Keratinocyte (primary cell): ENCODE results near the gene ZNF503. TPM values are rescaled to one million over a fixed set of nuclear protein-coding genes. Genes with fewer than 3 reads are reported as not detected.

Source experiments
- DNase-seq: peaks from one replicate; pipeline ENCODE4 v3.0.0-alpha.2; 2011; ENCODE audit warnings: low read depth, missing footprints, low spot score
- FAIRE-seq: peaks from 2 replicates; lab custom pipeline; 2011; peaks lifted over from hg19 to GRCh38; lab: Jason Lieb, UNC
- H2AFZ ChIP-seq: 2 replicates; pipeline ENCODE4 v1.6.0; 2012; ENCODE audit warnings: low read length, control low read depth, inconsistent platforms; ENCODE audit not compliant: control insufficient read depth
- H3K27ac ChIP-seq: 2 replicates; pipeline ENCODE4 v1.5.1; 2011; ENCODE audit warnings: low read length; ENCODE audit not compliant: control insufficient read depth, insufficient read depth
- H3K27me3 ChIP-seq: 3 replicates; pipeline ENCODE4 v1.6.0; 2011; ENCODE audit warnings: low read length; ENCODE audit not compliant: control insufficient read depth, insufficient read depth; ENCODE audit errors: extremely low read depth
- H3K36me3 ChIP-seq, 2 experiments: 2 replicates in 1 of 2; 3 replicates in 1 of 2; pipeline ENCODE4 v1.5.1; 2011; ENCODE audit warnings: low read length in 2 of 2, mild to moderate bottlenecking in 1 of 2; ENCODE audit not compliant: control insufficient read depth in 2 of 2, insufficient read depth in 2 of 2; ENCODE audit errors: extremely low read depth in 1 of 2
- H3K4me1 ChIP-seq: 3 replicates; pipeline ENCODE4 v1.5.1; 2011; ENCODE audit warnings: low read length; ENCODE audit not compliant: control insufficient read depth, insufficient read depth; ENCODE audit errors: extremely low read depth
- H3K4me2 ChIP-seq: 3 replicates; pipeline ENCODE4 v1.6.0; 2011; ENCODE audit warnings: low read depth, low read length; ENCODE audit not compliant: control insufficient read depth, insufficient read depth; ENCODE audit errors: extremely low read depth
- H3K4me3 ChIP-seq, 3 experiments: fragments of 200-600 bp in 1 of 3; sonication (generic) in 1 of 3; 2 replicates in 2 of 3; 3 replicates in 1 of 3; pipeline ENCODE4 v1.5.1; 2011 to 2016; ENCODE audit warnings: low read length in 3 of 3, mild to moderate bottlenecking in 3 of 3, control low read depth in 2 of 3, inconsistent platforms in 1 of 3, low read depth in 1 of 3, mixed read lengths in 1 of 3, mixed run types in 1 of 3, moderate library complexity in 1 of 3; ENCODE audit not compliant: control insufficient read depth in 2 of 3, insufficient read depth in 2 of 3; ENCODE audit errors: extremely low read depth in 1 of 3
- H3K79me2 ChIP-seq: 2 replicates; pipeline ENCODE4 v1.6.0; 2012; ENCODE audit warnings: low read length; ENCODE audit not compliant: control insufficient read depth, insufficient read depth
- H3K9ac ChIP-seq: 3 replicates; pipeline ENCODE4 v1.6.0; 2011; ENCODE audit warnings: low read length; ENCODE audit not compliant: control insufficient read depth, insufficient read depth; ENCODE audit errors: extremely low read depth
- H3K9me1 ChIP-seq: 3 replicates; pipeline ENCODE4 v1.6.0; 2011; ENCODE audit warnings: low read length; ENCODE audit not compliant: control insufficient read depth, insufficient read depth; ENCODE audit errors: extremely low read depth
- H3K9me3 ChIP-seq: 2 replicates; pipeline ENCODE4 v1.5.1; 2012; ENCODE audit warnings: low read depth, low read length; ENCODE audit not compliant: control insufficient read depth
- H4K20me1 ChIP-seq: 3 replicates; pipeline ENCODE4 v1.6.0; 2011; ENCODE audit warnings: low read length; ENCODE audit not compliant: control insufficient read depth, insufficient read depth; ENCODE audit errors: extremely low read depth
- CTCF ChIP-seq, 3 experiments: IDR thresholded peaks in 1 of 3; conservative IDR thresholded peaks in 1 of 3; optimal IDR thresholded peaks in 1 of 3; 2 replicates in 2 of 3; 3 replicates in 1 of 3; pipeline versions ENCODE3 to v1.5.1; 2011; ENCODE audit warnings: low read length in 3 of 3, mild to moderate bottlenecking in 3 of 3, moderate library complexity in 2 of 3, control low read depth in 1 of 3, inconsistent platforms in 1 of 3; ENCODE audit not compliant: insufficient read depth in 2 of 3; ENCODE audit errors: extremely low read depth in 1 of 3
- EZH2 ChIP-seq: IDR thresholded peaks from one replicate; pipeline ENCODE4 v1.6.1; 2012; ENCODE audit warnings: inconsistent platforms, mild to moderate bottlenecking, low read length, moderate library complexity
- dilution Hi-C: fragments of 300-500 bp; cut with MboI; formaldehyde crosslinking; loops from one replicate; pipeline ENCODE4 v1.7.0; 2020; ENCODE audit warnings: low sequenced_read_pairs; ENCODE audit not compliant: extremely low pct_ligation_motif_present
- polyA plus RNA-seq, 5 experiments: library from polyadenylated mRNA; depleted of rRNA in 3 of 5; stranded (reverse) in 3 of 5; stranded (forward) in 1 of 5; unstranded in 1 of 5; fragments of >200 nt; gene quantifications; 1 replicate in 1 of 5; 2 replicates in 3 of 5; 3 replicates in 1 of 5; pipeline versions ENCODE4 v1.2.1 to v1.2.3, GENCODE V29; 2011 to 2012; ENCODE audit warnings: missing spikeins in 2 of 5, low read depth in 1 of 5, low replicate concordance in 1 of 5

The ZNF503 gene
- polyA plus RNA-seq, 1 donor (not counting 4 experiments of a cell fraction or from before 2014, with no cell fraction given): 1.5 TPM

DNA sequence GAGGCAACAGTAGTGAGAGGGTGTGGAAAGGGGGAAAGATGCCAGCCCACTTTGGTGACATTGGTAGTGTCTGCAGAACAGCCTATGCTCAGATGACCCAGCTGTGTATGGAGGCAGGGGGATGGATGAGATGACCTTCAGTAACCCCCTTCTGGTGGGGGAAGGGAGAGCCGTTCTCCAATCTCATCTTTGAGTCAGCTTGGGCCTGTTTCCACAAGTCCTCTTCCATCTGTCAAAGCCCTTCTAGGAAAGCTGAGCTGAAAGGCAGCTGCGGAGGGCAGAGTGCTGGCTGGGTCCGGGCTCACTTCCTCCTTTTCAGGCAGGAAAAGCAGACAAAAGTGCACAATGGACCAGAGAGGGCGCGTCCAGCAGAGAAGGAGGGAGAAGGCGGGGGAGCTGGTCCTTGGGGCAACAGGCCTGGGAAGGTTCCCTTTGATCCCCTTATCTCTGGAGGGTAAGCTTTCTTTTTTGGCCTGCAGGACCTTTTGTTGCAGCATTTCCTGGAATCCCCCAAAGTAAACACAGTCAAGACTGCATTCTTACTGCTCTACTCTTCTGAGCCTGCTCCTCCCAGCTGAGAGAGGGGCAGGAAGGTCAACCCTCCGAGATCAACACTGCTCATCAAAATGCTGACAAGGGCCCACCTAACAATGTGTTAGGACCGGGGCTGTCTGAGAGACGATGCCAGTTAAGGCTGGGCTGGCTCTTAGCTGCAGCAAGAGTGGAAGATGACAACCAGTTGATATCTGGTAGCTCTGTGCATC is 28.6 kb upstream of the ZNF503 start:
- no peak for DNase-seq
- H3K27me3 ChIP-seq: no peaks in the 10 kb centered on the region
- dilution Hi-C loops: no loop called here
- H3K9ac ChIP-seq: no peak overlapping the region
- peaks cover 42% of the 10 kb centered on the region for H3K4me1 ChIP-seq
- H3K9me1 ChIP-seq: no peaks in the 10 kb centered on the region
- no peaks in the 10 kb centered on the region for H3K79me2 ChIP-seq
- peak overlapping the region; percentile 84 for H2AFZ ChIP-seq
- H3K27ac ChIP-seq: peak overlapping the region; percentile 37
- peak; percentile 98 for FAIRE-seq
- peak overlapping the region in 1 of 3 experiments; percentile 30 for H3K4me3 ChIP-seq
- H3K9me3 ChIP-seq: no peaks in the 10 kb centered on the region
- no peaks in the 10 kb centered on the region for H3K36me3 ChIP-seq
- peak overlapping the region; percentile 82 for H3K4me2 ChIP-seq
- H4K20me1 ChIP-seq: no peaks in the 10 kb centered on the region
- TF ChIP-seq CTCF (optimal IDR thresholded peaks at IDR 0.05 in 1 of 3, IDR thresholded peaks at IDR 0.05 in 1 of 3, conservative IDR thresholded peaks at IDR 0.05 in 1 of 3; ENCODE audit: extremely low read depth in 1 of 3, insufficient read depth in 2 of 3, low read length in 3 of 3) (no peak), EZH2 (no peak)

DNA sequence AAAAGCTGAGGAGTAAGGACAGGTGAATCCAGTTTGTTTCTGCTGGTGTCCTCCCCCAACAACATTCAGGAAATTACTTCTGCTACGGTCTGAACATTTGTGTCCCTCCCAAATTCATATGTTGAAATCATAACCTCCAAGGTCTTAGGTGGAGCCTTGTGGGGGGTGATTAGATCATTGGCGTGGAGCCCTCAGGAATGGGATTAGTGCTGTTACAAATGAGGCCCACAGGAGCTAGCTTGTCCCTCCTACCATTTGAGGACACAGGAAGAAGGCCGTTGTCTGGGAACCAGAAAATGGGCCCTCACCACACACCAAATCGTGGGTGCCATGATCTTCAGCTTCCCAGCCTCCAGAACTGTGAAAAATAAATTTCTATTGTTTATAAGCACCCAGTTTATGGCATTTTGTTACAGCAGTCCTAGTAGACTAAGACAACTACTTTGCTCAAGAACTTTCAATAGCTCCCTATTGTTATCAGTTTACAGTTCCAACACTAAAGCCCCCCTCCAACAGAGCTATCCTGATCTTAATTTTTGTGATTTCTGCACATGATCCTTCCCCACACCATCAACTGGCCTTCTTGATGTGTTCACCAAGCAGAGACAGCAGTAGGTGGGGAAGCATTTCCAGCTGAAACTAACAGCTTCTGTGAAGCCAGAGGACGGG is 27.7 kb upstream of the ZNF503 start:
- Histone ChIP-seq H3K36me3 (no peaks in the 10 kb centered on the region), H3K4me2 (peak overlapping the region; percentile 82), H3K4me3 (no peak overlapping the region), H2AFZ (no peak overlapping the region), H4K20me1 (no peaks in the 10 kb centered on the region), H3K9me1 (no peaks in the 10 kb centered on the region), H3K4me1 (peaks cover 48% of the 10 kb centered on the region), H3K9me3 (no peaks in the 10 kb centered on the region), H3K27me3 (no peaks in the 10 kb centered on the region), H3K79me2 (no peaks in the 10 kb centered on the region), H3K9ac (no peak overlapping the region), H3K27ac (peak overlapping the region; percentile 37)
- peak; percentile 70 for FAIRE-seq
- dilution Hi-C loops: no loop called here
- TF ChIP-seq EZH2: no peak
- no peak for TF ChIP-seq CTCF (optimal IDR thresholded peaks at IDR 0.05 in 1 of 3, IDR thresholded peaks at IDR 0.05 in 1 of 3, conservative IDR thresholded peaks at IDR 0.05 in 1 of 3; ENCODE audit: extremely low read depth in 1 of 3, insufficient read depth in 2 of 3, low read length in 3 of 3)
- no peak for DNase-seq
